ENCODE measurements around the gene FAM124A. TPM values are rescaled to one million over a fixed set of nuclear protein-coding genes. Genes with fewer than 3 reads are reported as not detected.

The FAM124A gene
- total RNA-seq, 1 experiment from 2014 or later = not detected

GRCh38 chr13:51297556-51297955, 75.4 kb downstream of the FAM124A start:
- no peak for DNase-seq
- no peaks in the 10 kb centered on the region for H3K4me1 ChIP-seq (replicated peaks; ENCODE audit: insufficient read depth)
- H3K9me2 ChIP-seq (ENCODE audit: insufficient read depth) = no peaks in the 10 kb centered on the region
- ChIA-PET POLR2A (ENCODE audit: unreplicated experiment) (no interaction called here), CTCF (no interaction called here)
- intact Hi-C loops (cut with micrococcal nuclease; ENCODE audit: unreplicated experiment) = no loop called here
- no peak for TF ChIP-seq EZH2 (IDR thresholded peaks at IDR 0.05; ENCODE audit: low read depth)
- no peak for TF ChIP-seq CTCF (conservative IDR thresholded peaks at IDR 0.05)
- BruUV-seq (replicated peaks) = no TSS peak
- H3K27me3 ChIP-seq (ENCODE audit: insufficient read depth, low read depth) = peaks cover 58% of the 10 kb centered on the region
- no peak overlapping the region for H3K4me2 ChIP-seq
- no peak overlapping the region for H3K4me3 ChIP-seq
- H4K20me1 ChIP-seq (ENCODE audit: insufficient read depth) = no peaks in the 10 kb centered on the region
- no peaks in the 10 kb centered on the region for H3F3A ChIP-seq (ENCODE audit: insufficient read depth, low read depth)
- H3K9me3 ChIP-seq (ENCODE audit: insufficient read depth, low read depth) = no peaks in the 10 kb centered on the region
- H3K27ac ChIP-seq = no peak overlapping the region
- no peaks in the 10 kb centered on the region for H3K79me2 ChIP-seq (ENCODE audit: low read depth)
- no peak overlapping the region for H2AFZ ChIP-seq
- H3K36me3 ChIP-seq (ENCODE audit: low read depth) = no peaks in the 10 kb centered on the region

- Histone ChIP-seq H3K27me3 (ENCODE audit: insufficient read depth, low read depth) (peaks cover 56% of the 10 kb centered on the region), H3K79me2 (ENCODE audit: low read depth) (no peaks in the 10 kb centered on the region), H3K36me3 (ENCODE audit: low read depth) (no peaks in the 10 kb centered on the region), H3K27ac (no peak overlapping the region), H3K9me2 (ENCODE audit: insufficient read depth) (no peaks in the 10 kb centered on the region), H3K9me3 (ENCODE audit: insufficient read depth, low read depth) (no peaks in the 10 kb centered on the region), H3F3A (ENCODE audit: insufficient read depth, low read depth) (no peaks in the 10 kb centered on the region), H3K4me1 (replicated peaks; ENCODE audit: insufficient read depth) (no peaks in the 10 kb centered on the region), H3K4me3 (no peak overlapping the region), H4K20me1 (ENCODE audit: insufficient read depth) (no peaks in the 10 kb centered on the region), H2AFZ (no peak overlapping the region), H3K4me2 (no peak overlapping the region)
- intact Hi-C loops (cut with micrococcal nuclease; ENCODE audit: unreplicated experiment) = no loop called here
- POLR2A ChIA-PET (ENCODE audit: unreplicated experiment) = no interaction called here
- TF ChIP-seq CTCF (conservative IDR thresholded peaks at IDR 0.05) = no peak
- TF ChIP-seq EZH2 (IDR thresholded peaks at IDR 0.05; ENCODE audit: low read depth) = no peak
- CTCF ChIA-PET = no interaction called here
- no peak for DNase-seq
- no TSS peak for BruUV-seq (replicated peaks)
Measured at GRCh38 chr13:51298812-51299211, 76.6 kb downstream of the FAM124A start.

GRCh38 chr13:51303063-51303552, 80.9 kb downstream of the FAM124A start:
- no peaks in the 10 kb centered on the region for H3F3A ChIP-seq (ENCODE audit: insufficient read depth, low read depth)
- TF ChIP-seq CTCF (conservative IDR thresholded peaks at IDR 0.05) (no peak), EZH2 (IDR thresholded peaks at IDR 0.05; ENCODE audit: low read depth) (no peak)
- H3K79me2 ChIP-seq (ENCODE audit: low read depth) = no peaks in the 10 kb centered on the region
- no peak overlapping the region for H3K27ac ChIP-seq
- H2AFZ ChIP-seq = no peak overlapping the region
- no TSS peak for BruUV-seq (replicated peaks)
- DNase-seq = no peak
- intact Hi-C loops (cut with micrococcal nuclease; ENCODE audit: unreplicated experiment) = no loop called here
- peaks cover 32% of the 10 kb centered on the region for H3K27me3 ChIP-seq (ENCODE audit: insufficient read depth, low read depth)
- H3K36me3 ChIP-seq (ENCODE audit: low read depth) = no peaks in the 10 kb centered on the region
- H3K9me2 ChIP-seq (ENCODE audit: insufficient read depth) = no peaks in the 10 kb centered on the region
- POLR2A ChIA-PET (ENCODE audit: unreplicated experiment) = no interaction called here
- no peaks in the 10 kb centered on the region for H3K9me3 ChIP-seq (ENCODE audit: insufficient read depth, low read depth)
- H3K4me3 ChIP-seq = no peak overlapping the region
- no peak overlapping the region for H3K4me2 ChIP-seq
- CTCF ChIA-PET = no interaction called here
- no peaks in the 10 kb centered on the region for H4K20me1 ChIP-seq (ENCODE audit: insufficient read depth)
- no peaks in the 10 kb centered on the region for H3K4me1 ChIP-seq (replicated peaks; ENCODE audit: insufficient read depth)

Data from PC-9 (cell line).